H9 (cell line): Measurements from ENCODE around the gene ZNF618. TPM values are rescaled to one million over a fixed set of nuclear protein-coding genes. Genes with fewer than 3 reads are reported as not detected.

ENCODE experiments used
- DNase-seq: peaks from one replicate; pipeline ENCODE4 v3.0.0-alpha.2; 2017
- H2AFZ ChIP-seq: one replicate; pipeline ENCODE4 v1.6.1; 2013; ENCODE audit warnings: mild to moderate bottlenecking, low read length, control low read depth, moderate library complexity
- H2AK5ac ChIP-seq: 2 replicates; pipeline ENCODE4 v1.6.1; 2013; ENCODE audit warnings: low read length, control low read depth, mixed read lengths; ENCODE audit not compliant: insufficient read length
- H2BK120ac ChIP-seq: one replicate; pipeline ENCODE4 v1.6.1; 2013; ENCODE audit warnings: low read depth, mild to moderate bottlenecking, low read length, control low read depth, inconsistent platforms; ENCODE audit not compliant: poor library complexity, severe bottlenecking
- H2BK12ac ChIP-seq: 2 replicates; pipeline ENCODE4 v1.6.1; 2013; ENCODE audit warnings: low read length, control low read depth, mixed read lengths, low read depth; ENCODE audit not compliant: insufficient read length
- H2BK15ac ChIP-seq: 2 replicates; pipeline ENCODE4 v1.6.1; 2013; ENCODE audit warnings: low read depth, low read length, control low read depth
- H2BK20ac ChIP-seq: one replicate; pipeline ENCODE4 v1.6.1; 2013; ENCODE audit warnings: low read depth, mild to moderate bottlenecking, low read length, control low read depth, inconsistent platforms; ENCODE audit not compliant: poor library complexity, severe bottlenecking
- H2BK5ac ChIP-seq: 2 replicates; pipeline ENCODE4 v1.6.1; 2013; ENCODE audit warnings: low read length, control low read depth, mixed read lengths; ENCODE audit not compliant: insufficient read length
- H3K14ac ChIP-seq: 2 replicates; pipeline ENCODE4 v1.6.1; 2013; ENCODE audit warnings: low read length, control low read depth; ENCODE audit not compliant: insufficient read depth
- H3K18ac ChIP-seq: 2 replicates; pipeline ENCODE4 v1.6.1; 2013; ENCODE audit warnings: low read depth, mild to moderate bottlenecking, mixed read lengths, low read length, control low read depth; ENCODE audit not compliant: insufficient read length
- H3K23ac ChIP-seq: 2 replicates; pipeline ENCODE4 v1.6.1; 2013; ENCODE audit warnings: low read length, control low read depth, mixed read lengths, low read depth; ENCODE audit not compliant: insufficient read length
- H3K23me2 ChIP-seq: 2 replicates; pipeline ENCODE4 v1.6.1; 2013; ENCODE audit warnings: low read depth, mild to moderate bottlenecking, mixed read lengths, low read length, control low read depth; ENCODE audit not compliant: insufficient read length, poor library complexity, severe bottlenecking
- H3K27ac ChIP-seq: 2 replicates; pipeline ENCODE4 v1.5.1; 2013; ENCODE audit warnings: low read length, control low read depth, mixed read lengths, low read depth; ENCODE audit not compliant: insufficient read length
- H3K27me3 ChIP-seq: 2 replicates; pipeline ENCODE4 v1.6.1; 2013; ENCODE audit warnings: low read length, control low read depth, inconsistent platforms; ENCODE audit not compliant: insufficient read depth
- H3K4ac ChIP-seq: 2 replicates; pipeline ENCODE4 v1.6.1; 2013; ENCODE audit warnings: low read depth, mild to moderate bottlenecking, control low read depth, inconsistent platforms, low read length, moderate library complexity
- H3K4me1 ChIP-seq: 2 replicates; pipeline ENCODE4 v1.6.1; 2013; ENCODE audit warnings: low read length, control low read depth, inconsistent platforms; ENCODE audit not compliant: insufficient read depth
- H3K4me2 ChIP-seq: 2 replicates; pipeline ENCODE4 v1.6.1; 2013; ENCODE audit warnings: low read length, control low read depth, mixed read lengths; ENCODE audit not compliant: insufficient read length, insufficient read depth
- H3K56ac ChIP-seq: 2 replicates; pipeline ENCODE4 v1.6.1; 2013; ENCODE audit warnings: low read depth, mild to moderate bottlenecking, mixed read lengths, low read length, control low read depth; ENCODE audit not compliant: insufficient read length
- H3K79me1 ChIP-seq: 2 replicates; pipeline ENCODE4 v1.6.1; 2013; ENCODE audit warnings: low read depth, mild to moderate bottlenecking, moderate library complexity, low read length, control low read depth, inconsistent platforms; ENCODE audit not compliant: insufficient read depth, poor library complexity, severe bottlenecking
- H3K79me2 ChIP-seq: 2 replicates; pipeline ENCODE4 v1.6.1; 2013; ENCODE audit warnings: low read length, control low read depth, inconsistent platforms; ENCODE audit not compliant: insufficient read depth
- H3K9ac ChIP-seq: 2 replicates; pipeline ENCODE4 v1.6.1; 2013; ENCODE audit warnings: low read length, control low read depth, mixed read lengths; ENCODE audit not compliant: insufficient read length; ENCODE audit errors: extremely low read depth
- H3K9me3 ChIP-seq: one replicate; pipeline ENCODE4 v1.6.1; 2013; ENCODE audit warnings: low read depth, low read length, inconsistent platforms; ENCODE audit not compliant: control insufficient read depth
- H3T11ph ChIP-seq: one replicate; pipeline ENCODE4 v1.6.1; 2013; ENCODE audit warnings: mild to moderate bottlenecking, low read length, control low read depth, inconsistent platforms
- H4K20me1 ChIP-seq: one replicate; pipeline ENCODE4 v1.6.1; 2013; ENCODE audit not compliant: control insufficient read depth, insufficient read length, insufficient read depth
- H4K5ac ChIP-seq: 2 replicates; pipeline ENCODE4 v1.6.1; 2013; ENCODE audit warnings: low read depth, mild to moderate bottlenecking, mixed read lengths, low read length, control low read depth; ENCODE audit not compliant: insufficient read length
- H4K8ac ChIP-seq: replicated peaks from 2 replicates; pipeline ENCODE4 v1.6.1; 2013; ENCODE audit warnings: low read length, control low read depth, mixed read lengths, low read depth; ENCODE audit not compliant: insufficient read length
- H4K91ac ChIP-seq: 2 replicates; pipeline ENCODE4 v1.6.1; 2013; ENCODE audit warnings: low read depth, mild to moderate bottlenecking, moderate library complexity, mixed read lengths, low read length, control low read depth; ENCODE audit not compliant: insufficient read length
- H3K27ac Mint-ChIP-seq, 3 experiments: 2 replicates in 2 of 3; 3 replicates in 1 of 3; pipeline ENCODE4 v1.8.0; 2020 to 2021; ENCODE audit warnings: mixed read lengths in 3 of 3, mild to moderate bottlenecking in 1 of 3, moderate library complexity in 1 of 3
- H3K27me3 Mint-ChIP-seq: 2 replicates; pipeline ENCODE4 v1.8.0; 2021; ENCODE audit warnings: low read depth, mild to moderate bottlenecking, moderate library complexity, mixed read lengths
- H3K36me3 Mint-ChIP-seq, 3 experiments: 2 replicates in 2 of 3; 3 replicates in 1 of 3; pipeline ENCODE4 v1.8.0; 2020 to 2021; ENCODE audit warnings: low read depth in 3 of 3, mixed read lengths in 3 of 3; ENCODE audit not compliant: insufficient read depth in 1 of 3
- H3K4me1 Mint-ChIP-seq, 2 experiments: 2 replicates each; pipeline ENCODE4 v1.8.0; 2020; ENCODE audit warnings: mixed read lengths in 2 of 2
- H3K4me3 Mint-ChIP-seq, 2 experiments: 2 replicates in 1 of 2; 3 replicates in 1 of 2; pipeline ENCODE4 v1.8.0; 2020 to 2021; ENCODE audit warnings: mild to moderate bottlenecking in 2 of 2, mixed read lengths in 2 of 2, moderate library complexity in 1 of 2
- H3K9me3 Mint-ChIP-seq, 2 experiments: 2 replicates in 1 of 2; 3 replicates in 1 of 2; pipeline ENCODE4 v1.8.0; 2020; ENCODE audit warnings: mild to moderate bottlenecking in 2 of 2, mixed read lengths in 2 of 2, moderate library complexity in 1 of 2
- WGBS: extraction: QIAGEN DNeasy Blood & Tissue Kit; methylation state at CpG from one replicate; pipeline ENCODE4 v1.1.7; 2013; ENCODE audit warnings: missing lambda C conversion rate, low lambda C conversion rate, mixed read lengths; ENCODE audit not compliant: insufficient read length; ENCODE audit errors: extremely low coverage; 5-methylcytosine and 5-hydroxymethylcytosine counted together
- total RNA-seq: library from RNA; stranded (reverse); gene quantifications from 2 replicates; pipeline ENCODE4 v1.2.1, GENCODE V29; 2021
- TF ChIP-seq, protein P1 (sequence below): fragments of 200-600 bp; sonication (generic); conservative IDR thresholded peaks from 3 replicates; pipeline ENCODE4 v1.8.0; 2021; ENCODE audit warnings: antibody characterized with exemption, mild to moderate bottlenecking

ZNF618 gene
- total RNA-seq, 1 experiment from 2014 or later: 13.6 TPM

- no peaks in the 10 kb centered on the region; a peak in 1 of 5 replicates for H3K9me3 Mint-ChIP-seq
- no peaks in the 10 kb centered on the region for H3K79me1 ChIP-seq
Observed at GRCh38 chr9:114016629-114017423, 140.7 kb downstream of the ZNF618 start.

More at GRCh38 chr9:114016629-114017423, 140.7 kb downstream of the ZNF618 start:
- Histone ChIP-seq H4K5ac (no peak overlapping the region), H3K56ac (no peak overlapping the region), H3K27ac (no peak overlapping the region), H2AK5ac (no peak overlapping the region), H2BK12ac (no peak overlapping the region), H4K20me1 (no peaks in the 10 kb centered on the region), H3K14ac (no peak overlapping the region), H3K79me2 (no peaks in the 10 kb centered on the region), H3K23ac (no peak overlapping the region), H2AFZ (no peak overlapping the region), H3K27me3 (no peaks in the 10 kb centered on the region), H3K4me2 (no peak overlapping the region), H3K9me3 (no peaks in the 10 kb centered on the region), H2BK5ac (no peak overlapping the region), H2BK15ac (no peak overlapping the region), H3K4me1 (no peaks in the 10 kb centered on the region), H2BK20ac (no peak overlapping the region), H3K9ac (no peak overlapping the region), H3K18ac (no peak overlapping the region), H2BK120ac (no peak overlapping the region), H3T11ph (no peak overlapping the region), H4K91ac (no peak overlapping the region), H3K4ac (no peak overlapping the region), H4K8ac (no peak overlapping the region), H3K23me2 (no peaks in the 10 kb centered on the region)
- peak overlapping the region in 1 of 3 experiments; percentile 39; a peak in 1 of 7 replicates for H3K27ac Mint-ChIP-seq
- no peaks in the 10 kb centered on the region; the same call in 1 of the 2 replicates for H3K27me3 Mint-ChIP-seq
- H3K36me3 Mint-ChIP-seq: peaks cover 23 to 40% (median 28%) of the 10 kb centered on the region in 3 experiments
- no peak overlapping the region for H3K4me3 Mint-ChIP-seq
- H3K4me1 Mint-ChIP-seq: peaks cover under 1 to 2% of the 10 kb centered on the region in 2 experiments
- DNase-seq: no peak
- WGBS: no CpG with 5 or more reads among the region's 14 CpGs
- TF ChIP-seq, protein P1, sequence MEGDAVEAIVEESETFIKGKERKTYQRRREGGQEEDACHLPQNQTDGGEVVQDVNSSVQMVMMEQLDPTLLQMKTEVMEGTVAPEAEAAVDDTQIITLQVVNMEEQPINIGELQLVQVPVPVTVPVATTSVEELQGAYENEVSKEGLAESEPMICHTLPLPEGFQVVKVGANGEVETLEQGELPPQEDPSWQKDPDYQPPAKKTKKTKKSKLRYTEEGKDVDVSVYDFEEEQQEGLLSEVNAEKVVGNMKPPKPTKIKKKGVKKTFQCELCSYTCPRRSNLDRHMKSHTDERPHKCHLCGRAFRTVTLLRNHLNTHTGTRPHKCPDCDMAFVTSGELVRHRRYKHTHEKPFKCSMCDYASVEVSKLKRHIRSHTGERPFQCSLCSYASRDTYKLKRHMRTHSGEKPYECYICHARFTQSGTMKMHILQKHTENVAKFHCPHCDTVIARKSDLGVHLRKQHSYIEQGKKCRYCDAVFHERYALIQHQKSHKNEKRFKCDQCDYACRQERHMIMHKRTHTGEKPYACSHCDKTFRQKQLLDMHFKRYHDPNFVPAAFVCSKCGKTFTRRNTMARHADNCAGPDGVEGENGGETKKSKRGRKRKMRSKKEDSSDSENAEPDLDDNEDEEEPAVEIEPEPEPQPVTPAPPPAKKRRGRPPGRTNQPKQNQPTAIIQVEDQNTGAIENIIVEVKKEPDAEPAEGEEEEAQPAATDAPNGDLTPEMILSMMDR: no peak
